HEK293 (cell line): Measurements from ENCODE around the gene FAM78B.

Experiments used
- CTCF ChIA-PET: fragments of 350-600 bp; formaldehyde crosslinking; extraction: SDS; loops from one replicate; lab custom pipeline; 2021; ENCODE audit warnings: antibody characterized with exemption; lab: Yijun Ruan, JAX
- POLR2A ChIA-PET: fragments of 300-600 bp; formaldehyde crosslinking; extraction: SDS; loops from one replicate; lab custom pipeline; 2020; ENCODE audit warnings: antibody characterized with exemption, inconsistent platforms; lab: Yijun Ruan, JAX
- H3K27ac ChIP-seq: fragments of 200-500 bp; sonication (Bioruptor generic); 2 replicates; pipeline ENCODE4 v1.5.1; 2014; ENCODE audit warnings: low read depth, low read length, control low read depth, inconsistent platforms; ENCODE audit errors: extremely low read depth
- H3K36me3 ChIP-seq, 2 experiments: fragments of 200-500 bp in 1 of 2; sonication (Bioruptor generic) in 1 of 2; 1 replicate in 1 of 2; 2 replicates in 1 of 2; pipeline ENCODE4 v1.5.1; 2014 to 2017; ENCODE audit warnings: inconsistent platforms in 2 of 2, low read length in 2 of 2; ENCODE audit not compliant: control insufficient read depth in 2 of 2, insufficient read depth in 1 of 2
- H3K4me1 ChIP-seq: fragments of 200-500 bp; sonication (Bioruptor generic); 2 replicates; pipeline ENCODE4 v1.5.1; 2014; ENCODE audit warnings: mild to moderate bottlenecking, low read length, inconsistent platforms; ENCODE audit not compliant: control insufficient read depth, insufficient read depth
- H3K4me3 ChIP-seq: 2 replicates; pipeline ENCODE4 v1.5.1; 2011; ENCODE audit warnings: low read depth, mild to moderate bottlenecking, control low read depth, low read length, moderate library complexity
- H3K9me3 ChIP-seq: fragments of 200-500 bp; sonication (Bioruptor generic); 2 replicates; pipeline ENCODE4 v1.5.1; 2014; ENCODE audit warnings: low read depth, low read length, inconsistent platforms; ENCODE audit not compliant: control insufficient read depth, insufficient read depth
- ATF2 ChIP-seq: fragments of 450-650 bp; formaldehyde crosslinking; IDR thresholded peaks from 2 replicates; pipeline ENCODE4 v1.5.1; 2016; ENCODE audit warnings: missing biosample characterization, missing genetic modification characterization, low read depth
- EGR2 ChIP-seq: fragments of 450-650 bp; formaldehyde crosslinking; IDR thresholded peaks from 2 replicates; pipeline ENCODE4 v1.5.1; 2016; ENCODE audit warnings: low read depth, missing biosample characterization, missing genetic modification characterization
- KLF7 ChIP-seq: fragments of 450-650 bp; formaldehyde crosslinking; IDR thresholded peaks from 2 replicates; pipeline ENCODE4 v1.5.1; 2016; ENCODE audit warnings: missing biosample characterization, missing genetic modification characterization, borderline replicate concordance
- PRDM1 ChIP-seq: fragments of 450-650 bp; formaldehyde crosslinking; IDR thresholded peaks from 2 replicates; pipeline ENCODE4; 2016; ENCODE audit warnings: missing biosample characterization, missing genetic modification characterization
- PRDM10 ChIP-seq: fragments of 450-650 bp; formaldehyde crosslinking; IDR thresholded peaks from 2 replicates; pipeline ENCODE4 v1.5.1; 2016; ENCODE audit warnings: missing biosample characterization, missing genetic modification characterization
- WT1 ChIP-seq: fragments of 450-650 bp; formaldehyde crosslinking; IDR thresholded peaks from 2 replicates; pipeline ENCODE4 v1.5.1; 2016; ENCODE audit warnings: missing biosample characterization, missing genetic modification characterization
- YY2 ChIP-seq: fragments of 450-650 bp; formaldehyde crosslinking; IDR thresholded peaks from 2 replicates; pipeline ENCODE4 v1.5.1; 2016; ENCODE audit warnings: missing biosample characterization, missing genetic modification characterization
- ZFHX2 ChIP-seq: fragments of 450-650 bp; formaldehyde crosslinking; conservative IDR thresholded peaks from 2 replicates; pipeline ENCODE4 v1.5.1; 2016; ENCODE audit warnings: missing biosample characterization, missing genetic modification characterization
- ZNF19 ChIP-seq: fragments of 450-650 bp; formaldehyde crosslinking; IDR thresholded peaks from 2 replicates; pipeline ENCODE4; 2016; ENCODE audit warnings: missing biosample characterization, missing genetic modification characterization, low read depth
- ZNF23 ChIP-seq: fragments of 450-650 bp; formaldehyde crosslinking; IDR thresholded peaks from 2 replicates; pipeline ENCODE4 v1.5.1; 2016; ENCODE audit warnings: missing biosample characterization, missing genetic modification characterization, borderline replicate concordance
- ZNF518A ChIP-seq: fragments of 450-650 bp; formaldehyde crosslinking; conservative IDR thresholded peaks from 2 replicates; pipeline ENCODE4 v1.5.1; 2016; ENCODE audit warnings: low read depth, missing biosample characterization, missing genetic modification characterization
- ZNF624 ChIP-seq: fragments of 450-650 bp; formaldehyde crosslinking; IDR thresholded peaks from 2 replicates; pipeline ENCODE4 v1.5.1; 2017; ENCODE audit warnings: missing biosample characterization, missing genetic modification characterization
- ZNF658 ChIP-seq: fragments of 450-650 bp; formaldehyde crosslinking; IDR thresholded peaks from 2 replicates; pipeline ENCODE4; 2016; ENCODE audit warnings: missing biosample characterization, missing genetic modification characterization
- ZNF670 ChIP-seq: fragments of 450-650 bp; formaldehyde crosslinking; IDR thresholded peaks from 2 replicates; pipeline ENCODE4 v1.5.1; 2016; ENCODE audit warnings: missing biosample characterization, missing genetic modification characterization, low read depth
- ZNF785 ChIP-seq: fragments of 450-650 bp; formaldehyde crosslinking; IDR thresholded peaks from 2 replicates; pipeline ENCODE4 v1.5.1; 2016; ENCODE audit warnings: missing biosample characterization, missing genetic modification characterization
- TF ChIP-seq, protein P1 (sequence below): fragments of 450-650 bp; formaldehyde crosslinking; IDR thresholded peaks from 2 replicates; pipeline ENCODE4 v1.5.1; 2016; ENCODE audit warnings: missing biosample characterization, missing genetic modification characterization

Gene FAM78B

GRCh38 chr1:166090244-166090643 lies 76.6 kb downstream of the FAM78B start (continued):
- TF ChIP-seq, protein P1, sequence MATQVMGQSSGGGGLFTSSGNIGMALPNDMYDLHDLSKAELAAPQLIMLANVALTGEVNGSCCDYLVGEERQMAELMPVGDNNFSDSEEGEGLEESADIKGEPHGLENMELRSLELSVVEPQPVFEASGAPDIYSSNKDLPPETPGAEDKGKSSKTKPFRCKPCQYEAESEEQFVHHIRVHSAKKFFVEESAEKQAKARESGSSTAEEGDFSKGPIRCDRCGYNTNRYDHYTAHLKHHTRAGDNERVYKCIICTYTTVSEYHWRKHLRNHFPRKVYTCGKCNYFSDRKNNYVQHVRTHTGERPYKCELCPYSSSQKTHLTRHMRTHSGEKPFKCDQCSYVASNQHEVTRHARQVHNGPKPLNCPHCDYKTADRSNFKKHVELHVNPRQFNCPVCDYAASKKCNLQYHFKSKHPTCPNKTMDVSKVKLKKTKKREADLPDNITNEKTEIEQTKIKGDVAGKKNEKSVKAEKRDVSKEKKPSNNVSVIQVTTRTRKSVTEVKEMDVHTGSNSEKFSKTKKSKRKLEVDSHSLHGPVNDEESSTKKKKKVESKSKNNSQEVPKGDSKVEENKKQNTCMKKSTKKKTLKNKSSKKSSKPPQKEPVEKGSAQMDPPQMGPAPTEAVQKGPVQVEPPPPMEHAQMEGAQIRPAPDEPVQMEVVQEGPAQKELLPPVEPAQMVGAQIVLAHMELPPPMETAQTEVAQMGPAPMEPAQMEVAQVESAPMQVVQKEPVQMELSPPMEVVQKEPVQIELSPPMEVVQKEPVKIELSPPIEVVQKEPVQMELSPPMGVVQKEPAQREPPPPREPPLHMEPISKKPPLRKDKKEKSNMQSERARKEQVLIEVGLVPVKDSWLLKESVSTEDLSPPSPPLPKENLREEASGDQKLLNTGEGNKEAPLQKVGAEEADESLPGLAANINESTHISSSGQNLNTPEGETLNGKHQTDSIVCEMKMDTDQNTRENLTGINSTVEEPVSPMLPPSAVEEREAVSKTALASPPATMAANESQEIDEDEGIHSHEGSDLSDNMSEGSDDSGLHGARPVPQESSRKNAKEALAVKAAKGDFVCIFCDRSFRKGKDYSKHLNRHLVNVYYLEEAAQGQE = no peak
- no peak for TF ChIP-seq ZNF785 (tag by site-specific recombination)
- TF ChIP-seq WT1 (tag by site-specific recombination) = no peak
- TF ChIP-seq ZNF19 (tag by site-specific recombination) = no peak
- TF ChIP-seq ZNF518A (tag by site-specific recombination) = no peak
- TF ChIP-seq ATF2 = no peak

- Histone ChIP-seq H3K4me3 (no peak overlapping the region), H3K9me3 (no peaks in the 10 kb centered on the region), H3K4me1 (no peaks in the 10 kb centered on the region), H3K36me3 (no peaks in the 10 kb centered on the region), H3K27ac (no peak overlapping the region)
- ChIA-PET POLR2A (no interaction called here), CTCF (no interaction called here)
- no peak for TF ChIP-seq YY2 (tag by site-specific recombination)
- TF ChIP-seq PRDM10 = no peak
These were observed 77.0 kb downstream of the FAM78B start for GRCh38 chr1:166089804-166090203.

DNA sequence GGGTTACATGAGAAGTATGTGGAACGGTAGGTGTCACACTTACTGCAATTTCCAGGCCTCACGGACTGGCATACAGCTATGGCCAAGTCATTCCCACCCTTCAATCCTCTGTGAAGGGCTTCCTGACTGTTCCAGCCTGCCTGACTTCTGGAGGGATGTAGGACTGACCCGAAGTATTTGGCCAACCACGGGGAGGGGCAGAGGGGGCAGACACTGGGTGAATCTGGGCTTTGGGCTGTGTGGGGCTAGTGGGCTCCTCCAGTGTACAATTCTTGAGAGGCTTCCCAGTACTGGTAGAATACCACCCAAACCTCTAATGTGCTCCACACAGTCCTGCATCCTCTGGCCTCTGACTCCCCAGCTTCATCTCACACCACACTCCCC lies 78.2 kb downstream of the FAM78B start:
- no peaks in the 10 kb centered on the region for H3K9me3 ChIP-seq
- no peaks in the 10 kb centered on the region for H3K36me3 ChIP-seq
- ChIA-PET CTCF (no interaction called here), POLR2A (no interaction called here)
- H3K4me1 ChIP-seq = no peaks in the 10 kb centered on the region
- H3K27ac ChIP-seq = no peak overlapping the region
- H3K4me3 ChIP-seq = no peak overlapping the region
- no peak for TF ChIP-seq ZNF23 (tag by site-specific recombination)
- TF ChIP-seq PRDM1 = no peak
- TF ChIP-seq YY2 (tag by site-specific recombination) = no peak
- no peak for TF ChIP-seq ZNF670
- TF ChIP-seq ZNF624 (tag by site-specific recombination) = no peak
- no peak for TF ChIP-seq ZNF658
- TF ChIP-seq, protein P1 = no peak
- no peak for TF ChIP-seq KLF7 (tag by site-specific recombination)
- TF ChIP-seq EGR2 = no peak
- TF ChIP-seq ZFHX2 = no peak
